ENCODE data around the gene LMNA. TPM values are rescaled to one million over a fixed set of nuclear protein-coding genes. Genes with fewer than 3 reads are reported as not detected.
A peak's percentile ranks its signal among the peaks of the same experiment; 100 is the strongest.

LMNA gene
- total and polyA plus RNA-seq, 8 donors = 73.5 to 437 (median 106) TPM

GRCh38 chr1:156153362-156153761, 38.9 kb downstream of the LMNA start, which contains the start of gene SEMA4A:
TSS of gene SEMA4A (plus strand) at chr1:156153585. CDS start at chr1:156154579, 994 bp downstream.
- H3K27ac ChIP-seq = peak within 1 kb of the TSS in 1 of 2 donors; percentile 81
- DNase-seq (peak in 1 of 4 donors; percentile 87), ATAC-seq (peak; percentile 67)
- intact Hi-C loops (cut with DNase I) = no loop called here
- H3K4me1 ChIP-seq = peaks cover 0 to 77% of the 10 kb centered on the region in 2 donors
- H3K36me3 ChIP-seq = peaks cover 0 to 17% of the 10 kb centered on the region in 2 donors
- H3K4me3 ChIP-seq = peak within 1 kb of the TSS in 1 of 2 donors; percentile 47
- peaks cover 0 to 11% of the 10 kb centered on the region in 2 donors for H3K27me3 ChIP-seq
- no peak for TF ChIP-seq CTCF (IDR thresholded peaks at IDR 0.05)
- no peaks in the 10 kb centered on the region for H3K9me3 ChIP-seq

GRCh38 chr1:156154317-156154749, 39.8 kb downstream of the LMNA start:
- H3K4me3 ChIP-seq = peak overlapping the region in 1 of 2 donors; percentile 47
- no peak for TF ChIP-seq CTCF (IDR thresholded peaks at IDR 0.05)
- DNase-seq (peak in 2 of 4 donors; percentile 77 to 89), ATAC-seq (peak; percentile 77)
- peaks cover 0 to 67% of the 10 kb centered on the region in 2 donors for H3K4me1 ChIP-seq
- H3K36me3 ChIP-seq = peaks cover 0 to 25% of the 10 kb centered on the region in 2 donors
- H3K27ac ChIP-seq = peak overlapping the region in 1 of 2 donors; percentile 81
- no peaks in the 10 kb centered on the region for H3K9me3 ChIP-seq
- intact Hi-C loops (cut with DNase I) = no loop called here
- peaks cover 0 to 11% of the 10 kb centered on the region in 2 donors for H3K27me3 ChIP-seq

- no peaks in the 10 kb centered on the region for H3K27me3 ChIP-seq
- no peaks in the 10 kb centered on the region for H3K9me3 ChIP-seq
- intact Hi-C loops (cut with DNase I) = no loop called here
- peaks cover 0 to 37% of the 10 kb centered on the region in 2 donors for H3K36me3 ChIP-seq
- no peak for DNase-seq
- ATAC-seq = no peak
- peaks cover 0 to 65% of the 10 kb centered on the region in 2 donors for H3K4me1 ChIP-seq
- no peak for TF ChIP-seq CTCF (IDR thresholded peaks at IDR 0.05)
- H3K27ac ChIP-seq = peak overlapping the region in 1 of 2 donors; percentile 81
- peak overlapping the region in 1 of 2 donors; percentile 47 for H3K4me3 ChIP-seq
Measured at GRCh38 chr1:156155756-156156510, 41.4 kb downstream of the LMNA start.

- Histone ChIP-seq H3K4me1 (peaks cover 6 to 63% of the 10 kb centered on the region in 2 donors), H3K9me3 (no peaks in the 10 kb centered on the region), H3K27ac (no peak overlapping the region), H3K36me3 (peaks cover 0 to 51% of the 10 kb centered on the region in 2 donors), H3K4me3 (no peak overlapping the region), H3K27me3 (no peaks in the 10 kb centered on the region)
- TF ChIP-seq CTCF (IDR thresholded peaks at IDR 0.05) = no peak
- ATAC-seq = no peak
- intact Hi-C loops (cut with DNase I) = no loop called here
- no peak for DNase-seq
Measured at GRCh38 chr1:156157506-156157905, 43.0 kb downstream of the LMNA start.

GRCh38 chr1:156157966-156158365, 43.5 kb downstream of the LMNA start:
- DNase-seq = no peak
- Histone ChIP-seq H3K4me3 (no peak overlapping the region), H3K36me3 (peaks cover 0 to 56% of the 10 kb centered on the region in 2 donors), H3K27me3 (no peaks in the 10 kb centered on the region), H3K9me3 (no peaks in the 10 kb centered on the region), H3K4me1 (peaks cover 7 to 63% of the 10 kb centered on the region in 2 donors), H3K27ac (no peak overlapping the region)
- no peak for ATAC-seq
- TF ChIP-seq CTCF (IDR thresholded peaks at IDR 0.05) = no peak
- intact Hi-C loops (cut with DNase I) = no loop called here

Measured in left lung (tissue), 10 donors.